ENCODE results near the gene EIF2B2. TPM values are rescaled to one million over a fixed set of nuclear protein-coding genes. Genes with fewer than 3 reads are reported as not detected.

Gene EIF2B2
- total and polyA plus RNA-seq, 2 of the 13 experiments (the other 11 are each of a cell fraction or from before 2014, with no cell fraction given), result 54.4 to 78.6 TPM

- no peak for TF ChIP-seq SETDB1 (CRISPR knock-in tag; IDR thresholded peaks at IDR 0.05; ENCODE audit: borderline replicate concordance)
- peak; percentile 27; the same call in 1 of the 2 replicates for TF ChIP-seq TFAP4 (IDR thresholded peaks at IDR 0.05; ENCODE audit: borderline replicate concordance, low read depth)
- Histone ChIP-seq H3K4me2 (ENCODE audit: low read depth, low read length) (no peak overlapping the region), H3K9ac (ENCODE audit: insufficient read depth, low read depth, low read length) (no peak overlapping the region), H3K4me1 (ENCODE audit: insufficient read depth, low read length) (peaks cover 40% of the 10 kb centered on the region), H3K27me3 (ENCODE audit: control insufficient read depth in 1 of 2, insufficient read depth in 2 of 2, low read length in 2 of 2) (peaks cover 0 to 51% of the 10 kb centered on the region in 2 experiments; a peak in 4 of 5 replicates), H3K27ac (ENCODE audit: extremely low read length, insufficient read depth, low read length) (no peak overlapping the region), H2AFZ (ENCODE audit: low read length) (no peak overlapping the region), H3K79me2 (ENCODE audit: insufficient read depth, low read length) (no peaks in the 10 kb centered on the region), H3K36me3 (replicated peaks in 1 of 2; ENCODE audit: control insufficient read depth in 1 of 2, insufficient read depth in 2 of 2, low read length in 2 of 2) (no peaks in the 10 kb centered on the region), H3K9me3 (ENCODE audit: low read length) (no peaks in the 10 kb centered on the region), H3K4me3 (replicated peaks in 1 of 3; ENCODE audit: insufficient read depth in 1 of 3, low read depth in 2 of 3, low read length in 3 of 3) (no peak overlapping the region; a peak in 1 of 6 replicates), H4K20me1 (ENCODE audit: insufficient read depth, low read length) (no peaks in the 10 kb centered on the region)
- no peak for ATAC-seq
- CTCF ChIA-PET (ENCODE audit: low intra/inter-chr PET ratio, low total read pairs), result no interaction called here
- FAIRE-seq, result no peak
- no peak for DNase-seq (ENCODE audit: low spot score)
- in situ Hi-C loops (cut with HindIII; ENCODE audit: extremely low pct_ligation_motif_present, low pct_unique_long_range_greater_than_20kb) (no loop called here), intact Hi-C loops (cut with micrococcal nuclease; ENCODE audit: unreplicated experiment) (no loop called here)
- BruUV-seq (replicated peaks), result no TSS peak
- 15% methylated on average over 8 of the region's 11 CpGs for WGBS (ENCODE audit: low lambda C conversion rate)
- POLR2A ChIA-PET, result interaction anchor here (0.6 to 1.4 kb wide), 3 partner anchors 24 to 267 kb away, joined by 3 to 8 read pairs (median 3); partner anchors contain the start of gene PGF
These were observed 24.2 kb upstream of the EIF2B2 start for GRCh38 chr14:74978416-74978947.

GRCh38 chr14:74979029-74979428 is 23.7 kb upstream of the EIF2B2 start:
- H3K9me3 ChIP-seq (ENCODE audit: low read length), result no peaks in the 10 kb centered on the region
- no peak overlapping the region for H3K4me2 ChIP-seq (ENCODE audit: low read depth, low read length)
- no peak for ATAC-seq
- in situ Hi-C loops (cut with HindIII; ENCODE audit: extremely low pct_ligation_motif_present, low pct_unique_long_range_greater_than_20kb), result no loop called here
- no peak overlapping the region for H3K9ac ChIP-seq (ENCODE audit: insufficient read depth, low read depth, low read length)
- TF ChIP-seq ZNF101 (CRISPR knock-in tag; IDR thresholded peaks at IDR 0.05; ENCODE audit: borderline replicate concordance, low read depth), result no peak
- no peak for TF ChIP-seq ZNF383 (CRISPR knock-in tag; IDR thresholded peaks at IDR 0.05; ENCODE audit: borderline replicate concordance)
- peak; percentile 21; the same call in 1 of the 2 replicates for TF ChIP-seq ZNF768 (CRISPR knock-in tag; IDR thresholded peaks at IDR 0.05)
- H4K20me1 ChIP-seq (ENCODE audit: insufficient read depth, low read length), result no peaks in the 10 kb centered on the region
- peaks cover 35% of the 10 kb centered on the region for H3K4me1 ChIP-seq (ENCODE audit: insufficient read depth, low read length)
- no TSS peak for BruUV-seq (replicated peaks)
- H3K27me3 ChIP-seq (ENCODE audit: control insufficient read depth in 1 of 2, insufficient read depth in 2 of 2, low read length in 2 of 2), result peaks cover 1 to 47% of the 10 kb centered on the region in 2 experiments; a peak in 4 of 5 replicates
- no peak overlapping the region for H3K27ac ChIP-seq (ENCODE audit: extremely low read length, insufficient read depth, low read length)
- ChIA-PET POLR2A (interaction anchor here (0.6 to 1.4 kb wide), 5 partner anchors 10 to 266 kb away, joined by 3 to 8 read pairs (median 3); partner anchors contain the start of genes PGF and ZC2HC1C), CTCF (ENCODE audit: low intra/inter-chr PET ratio, low total read pairs) (no interaction called here)
- no peaks in the 10 kb centered on the region for H3K36me3 ChIP-seq (replicated peaks in 1 of 2; ENCODE audit: control insufficient read depth in 1 of 2, insufficient read depth in 2 of 2, low read length in 2 of 2)
- intact Hi-C loops (cut with micrococcal nuclease; ENCODE audit: unreplicated experiment), result no loop called here
- DNase-seq (ENCODE audit: low spot score), result no peak
- no peaks in the 10 kb centered on the region for H3K79me2 ChIP-seq (ENCODE audit: insufficient read depth, low read length)
- H2AFZ ChIP-seq (ENCODE audit: low read length), result no peak overlapping the region
- H3K4me3 ChIP-seq (replicated peaks in 1 of 3; ENCODE audit: insufficient read depth in 1 of 3, low read depth in 2 of 3, low read length in 3 of 3), result no peak overlapping the region
- no peak for FAIRE-seq
- 76% methylated on average over 4 of the region's 4 CpGs for WGBS (ENCODE audit: low lambda C conversion rate)

Data from HepG2 (cell line).